ENCODE results near the gene PIGT.

Gene PIGT

DNA sequence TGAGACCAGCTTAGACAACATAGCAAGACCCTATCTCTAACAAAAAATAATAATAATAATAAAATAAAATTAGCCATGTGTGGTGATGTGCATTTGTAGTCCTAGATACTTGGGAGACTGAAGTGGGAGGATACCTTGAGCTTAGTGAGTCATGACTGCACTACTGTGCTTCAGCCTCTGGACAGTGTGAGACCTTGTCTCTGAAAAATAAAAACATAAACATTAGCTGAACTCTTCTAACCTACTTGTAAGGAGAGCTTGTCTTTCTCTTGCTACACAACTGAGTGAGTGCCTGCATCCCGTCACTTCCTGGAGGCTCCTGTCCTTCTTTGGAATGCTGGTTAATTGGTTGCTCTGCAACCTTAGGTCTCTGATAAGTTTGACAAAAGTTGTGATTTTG, 13.0 kb upstream of the PIGT start:
- FAIRE-seq = no peak

DNA sequence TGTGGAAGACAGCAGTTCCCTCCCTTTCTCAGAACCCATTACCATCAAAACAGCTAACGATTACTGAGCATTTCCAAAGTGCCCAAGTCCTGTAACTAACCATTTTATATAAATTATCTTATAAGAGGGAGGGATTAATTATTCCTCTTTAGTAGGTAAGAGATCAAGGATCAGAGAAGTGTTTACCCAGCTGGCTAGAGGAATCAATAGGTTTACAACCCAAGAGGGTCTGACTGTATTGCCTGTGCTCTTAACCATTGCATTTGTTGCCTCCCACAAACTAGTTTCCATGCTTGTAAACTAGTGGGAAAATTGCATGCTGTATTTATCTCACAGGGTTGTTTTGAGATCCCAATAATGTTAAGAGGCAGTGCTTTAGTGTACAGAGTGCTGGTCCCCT, 11.5 kb upstream of the PIGT start:
- FAIRE-seq = no peak

GRCh38 chr20:45405571-45406259, 10.2 kb upstream of the PIGT start:
- no peak for FAIRE-seq

GRCh38 chr20:45406260-45407066, 9.5 kb upstream of the PIGT start:
- FAIRE-seq = no peak

- FAIRE-seq = no peak
These were observed 8.7 kb upstream of the PIGT start for GRCh38 chr20:45407067-45407745.

DNA sequence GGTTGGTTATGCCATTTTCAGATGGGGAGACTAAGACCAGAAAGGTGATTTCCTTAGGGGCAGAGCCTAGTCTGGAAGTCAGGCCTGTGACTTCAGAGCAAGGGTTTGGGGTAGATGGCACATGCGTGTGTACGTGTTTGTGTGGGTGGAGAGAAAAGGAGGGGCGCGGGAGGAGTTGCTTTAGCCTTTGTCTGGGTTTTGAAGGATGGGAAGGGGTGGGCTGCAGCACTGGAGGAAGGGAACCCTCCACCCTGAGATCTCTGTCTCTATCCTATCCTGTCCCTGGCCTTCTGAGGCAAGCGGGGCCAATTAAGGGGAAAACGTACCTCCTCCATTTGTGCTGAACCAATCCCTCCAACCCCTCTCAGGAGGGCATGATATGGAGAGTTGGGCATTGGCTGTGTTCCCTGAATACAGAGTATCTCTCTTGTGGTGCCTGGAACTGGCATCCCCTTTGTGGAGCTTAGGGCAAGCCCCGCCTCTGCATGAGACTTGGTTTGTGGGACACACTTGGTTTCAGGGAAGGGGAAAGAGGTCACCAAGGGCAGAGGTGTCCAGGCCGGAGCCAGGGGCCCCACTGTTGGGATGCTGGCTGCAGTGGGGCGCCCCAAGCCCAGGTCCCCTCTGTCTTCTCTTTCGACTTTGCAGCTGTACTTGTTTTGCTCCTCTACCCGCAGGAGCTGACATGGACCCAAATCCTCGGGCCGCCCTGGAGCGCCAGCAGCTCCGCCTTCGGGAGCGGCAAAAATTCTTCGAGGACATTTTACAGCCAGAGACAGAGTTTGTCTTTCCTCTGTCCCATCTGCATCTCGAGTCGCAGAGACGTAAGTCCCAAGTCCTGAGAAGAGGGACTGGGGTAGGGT, 7.9 kb upstream of the PIGT start, which contains the start of gene DBNDD2:
Gene DBNDD2 (plus strand): TSS at position 507 of the 863 bp plus-strand sequence. CDS start 179 bp downstream, at position 686.
- FAIRE-seq = no peak

DNA sequence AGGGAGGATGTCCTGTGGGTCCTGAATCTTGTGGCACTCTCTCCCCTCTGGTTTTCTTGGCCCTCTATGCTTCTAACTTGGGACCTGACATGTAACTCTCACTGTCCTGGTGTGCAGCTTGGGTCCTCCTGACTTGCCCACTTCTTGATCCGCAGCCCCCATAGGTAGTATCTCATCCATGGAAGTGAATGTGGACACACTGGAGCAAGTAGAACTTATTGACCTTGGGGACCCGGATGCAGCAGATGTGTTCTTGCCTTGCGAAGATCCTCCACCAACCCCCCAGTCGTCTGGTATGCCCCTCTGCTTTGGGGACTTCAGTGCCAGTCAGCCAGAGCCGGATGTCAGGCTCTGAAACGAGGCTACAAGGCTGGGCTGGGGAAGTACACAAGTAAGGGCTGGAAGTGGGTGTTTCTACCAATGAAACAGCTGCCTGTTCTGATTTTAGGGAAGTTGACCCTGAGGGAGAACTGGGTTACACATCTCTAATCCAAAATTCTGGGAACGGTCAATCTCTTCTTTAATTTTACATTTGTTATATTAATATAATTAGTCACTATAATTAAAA, 7.2 kb upstream of the PIGT start:
- FAIRE-seq = no peak

DNA sequence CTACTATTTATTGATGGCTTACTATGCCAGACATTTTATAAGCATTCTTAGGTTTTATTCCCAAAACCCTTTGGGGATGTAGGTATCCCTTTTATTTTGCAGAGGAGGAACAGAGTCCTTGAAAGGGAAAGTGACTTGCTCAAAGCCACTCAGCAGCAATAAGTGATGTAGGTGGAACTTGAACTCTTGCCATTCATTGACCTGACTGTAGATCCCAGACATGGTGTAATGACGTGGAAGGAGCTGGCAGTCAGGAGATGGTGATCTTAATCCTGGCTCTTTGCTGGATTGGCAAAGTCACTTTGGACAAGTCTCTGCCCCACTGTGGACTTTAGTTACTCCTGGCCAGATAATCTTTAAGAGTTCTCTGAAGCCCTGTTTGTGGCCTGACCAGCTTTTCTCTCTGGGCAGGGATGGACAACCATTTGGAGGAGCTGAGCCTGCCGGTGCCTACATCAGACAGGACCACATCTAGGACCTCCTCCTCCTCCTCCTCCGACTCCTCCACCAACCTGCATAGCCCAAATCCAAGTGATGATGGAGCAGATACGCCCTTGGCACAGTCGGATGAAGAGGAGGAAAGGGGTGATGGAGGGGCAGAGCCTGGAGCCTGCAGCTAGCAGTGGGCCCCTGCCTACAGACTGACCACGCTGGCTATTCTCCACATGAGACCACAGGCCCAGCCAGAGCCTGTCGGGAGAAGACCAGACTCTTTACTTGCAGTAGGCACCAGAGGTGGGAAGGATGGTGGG, 6.2 kb upstream of the PIGT start:
- no peak for FAIRE-seq

DNA sequence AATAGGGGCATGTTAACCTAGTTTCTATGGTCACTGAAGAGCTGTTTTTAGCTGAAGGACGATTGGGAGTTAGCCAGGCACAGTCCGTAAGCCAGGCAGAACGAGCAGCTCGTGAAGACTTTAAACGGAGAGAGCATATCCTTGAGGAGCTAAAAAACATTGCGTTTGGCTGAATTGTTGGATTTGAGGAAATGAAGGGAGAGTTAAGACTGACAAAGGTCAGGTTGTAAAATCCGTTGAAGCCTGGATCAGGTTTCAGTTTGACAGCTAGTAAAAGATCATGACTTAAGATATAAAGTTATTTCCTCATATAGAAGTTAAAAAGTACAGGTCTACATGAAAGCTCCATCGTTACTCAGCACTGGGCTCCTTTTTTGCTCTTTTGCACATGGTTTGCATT, 5.1 kb upstream of the PIGT start:
- FAIRE-seq = no peak

DNA sequence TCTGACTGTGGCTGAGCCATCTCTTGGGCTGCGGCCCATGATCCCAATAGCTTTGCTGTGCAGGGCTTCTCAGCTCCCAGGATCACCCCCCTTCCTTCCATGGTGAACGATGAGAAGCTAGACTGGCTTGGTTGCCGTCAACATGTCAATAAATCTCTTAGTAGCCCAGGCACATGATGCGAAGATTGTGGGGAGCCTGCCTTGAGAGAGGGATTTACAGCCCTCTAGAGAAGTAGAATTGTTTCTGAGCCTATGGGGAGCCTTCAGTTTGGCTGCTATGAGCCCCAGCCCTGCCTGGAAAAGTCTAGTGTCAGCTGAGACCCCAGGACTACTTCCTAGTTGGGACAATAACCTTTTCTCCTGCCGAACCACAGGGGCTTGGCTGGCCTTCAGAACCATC, 3.3 kb upstream of the PIGT start:
- FAIRE-seq = no peak

GRCh38 chr20:45413479-45413878, 2.5 kb upstream of the PIGT start:
- FAIRE-seq = no peak

GRCh38 chr20:45416917-45417316, 976 bp downstream of the PIGT start:
- FAIRE-seq = no peak

- FAIRE-seq = no peak
These were observed 3.5 kb downstream of the PIGT start for GRCh38 chr20:45419188-45420091.

GRCh38 chr20:45420125-45420524, 4.2 kb downstream of the PIGT start:
- no peak for FAIRE-seq

- FAIRE-seq = no peak
These were observed 7.8 kb downstream of the PIGT start for GRCh38 chr20:45423700-45424099.

DNA sequence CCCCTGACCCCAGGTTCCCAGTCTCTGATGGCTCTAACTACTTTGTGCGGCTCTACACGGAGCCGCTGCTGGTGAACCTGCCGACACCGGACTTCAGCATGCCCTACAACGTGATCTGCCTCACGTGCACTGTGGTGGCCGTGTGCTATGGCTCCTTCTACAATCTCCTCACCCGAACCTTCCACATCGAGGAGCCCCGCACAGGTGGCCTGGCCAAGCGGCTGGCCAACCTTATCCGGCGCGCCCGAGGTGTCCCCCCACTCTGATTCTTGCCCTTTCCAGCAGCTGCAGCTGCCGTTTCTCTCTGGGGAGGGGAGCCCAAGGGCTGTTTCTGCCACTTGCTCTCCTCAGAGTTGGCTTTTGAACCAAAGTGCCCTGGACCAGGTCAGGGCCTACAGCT, 9.6 kb downstream of the PIGT start:
- no peak for FAIRE-seq

- no peak for FAIRE-seq
These were observed 10.5 kb downstream of the PIGT start for GRCh38 chr20:45426320-45427016.

GRCh38 chr20:45427236-45428149, 11.6 kb downstream of the PIGT start:
- FAIRE-seq = no peak

GRCh38 chr20:45429618-45430017, 13.7 kb downstream of the PIGT start:
- FAIRE-seq = no peak

Data from A204.1 (cell line).